NCI-H1436 (cell line): Measurements from ENCODE around the gene ANKRD44.
"Not testable (repeated sequence)": the region's sequence is repeated elsewhere in the genome, so short reads cannot be mapped to it uniquely, and the experiment has no call there.

ENCODE experiments used
- DNase-seq: peaks from one replicate; lab custom pipeline; 2025; lab: John Stamatoyannopoulos, UW

The ANKRD44 gene

GRCh38 chr2:197075281-197075680 lies 235.3 kb downstream of the ANKRD44 start:
- no peak for DNase-seq

- DNase-seq: no peak
Observed at GRCh38 chr2:197073701-197074433, 236.7 kb downstream of the ANKRD44 start.

GRCh38 chr2:197073270-197073669 lies 237.3 kb downstream of the ANKRD44 start:
- DNase-seq: no peak

- no peak for DNase-seq
Observed at GRCh38 chr2:197072533-197072932, 238.0 kb downstream of the ANKRD44 start.

- no peak for DNase-seq
Observed at GRCh38 chr2:197071790-197072436, 238.7 kb downstream of the ANKRD44 start.

- no peak for DNase-seq
Observed at GRCh38 chr2:197071213-197071612, 239.4 kb downstream of the ANKRD44 start.

- no peak for DNase-seq
Observed at GRCh38 chr2:197069958-197070357, 240.6 kb downstream of the ANKRD44 start.

GRCh38 chr2:197062574-197062973 lies 248.0 kb downstream of the ANKRD44 start:
- not testable (repeated sequence) for DNase-seq

- no peak for DNase-seq
Observed at GRCh38 chr2:197059477-197059876, 251.1 kb downstream of the ANKRD44 start.

GRCh38 chr2:197058777-197059300 lies 251.7 kb downstream of the ANKRD44 start:
- no peak for DNase-seq

GRCh38 chr2:197057959-197058358 lies 252.6 kb downstream of the ANKRD44 start:
- DNase-seq: no peak

- DNase-seq: no peak
Observed at GRCh38 chr2:197055045-197055444, 255.5 kb downstream of the ANKRD44 start.

- no peak for DNase-seq
Observed at GRCh38 chr2:197054437-197054836, 256.1 kb downstream of the ANKRD44 start.

- DNase-seq: peak; percentile 65
Observed at GRCh38 chr2:197052356-197052755, 258.2 kb downstream of the ANKRD44 start.

GRCh38 chr2:197045115-197045514 lies 265.5 kb downstream of the ANKRD44 start:
- DNase-seq: no peak

- peak; percentile 3 for DNase-seq
Observed at GRCh38 chr2:197042739-197043196, 267.8 kb downstream of the ANKRD44 start.

GRCh38 chr2:197037863-197038398 lies 272.6 kb downstream of the ANKRD44 start:
- DNase-seq: no peak

GRCh38 chr2:197035002-197035401 lies 275.6 kb downstream of the ANKRD44 start:
- DNase-seq: no peak

- no peak for DNase-seq
Observed at GRCh38 chr2:197034292-197034691, 276.3 kb downstream of the ANKRD44 start.

GRCh38 chr2:197033222-197033621 lies 277.4 kb downstream of the ANKRD44 start:
- no peak for DNase-seq

- no peak for DNase-seq
Observed at GRCh38 chr2:197031803-197032202, 278.8 kb downstream of the ANKRD44 start.

GRCh38 chr2:197030090-197030489 lies 280.5 kb downstream of the ANKRD44 start:
- DNase-seq: no peak

- no peak for DNase-seq
Observed at GRCh38 chr2:197028633-197029032, 281.9 kb downstream of the ANKRD44 start.
